Progenitor cell of endocrine pancreas (in vitro differentiated cells): ENCODE data around the gene CPT1C. TPM values are rescaled to one million over a fixed set of nuclear protein-coding genes. Genes with fewer than 3 reads are reported as not detected.

Experiments
- DNase-seq: peaks from one replicate; pipeline ENCODE4 v3.0.0; 2021; ENCODE audit warnings: low spot score; ENCODE audit not compliant: unreplicated experiment
- H3K27ac Mint-ChIP-seq: 2 replicates; pipeline ENCODE4 v1.8.0; 2021; ENCODE audit warnings: mild to moderate bottlenecking, moderate library complexity, mixed read lengths
- H3K27me3 Mint-ChIP-seq: 2 replicates; pipeline ENCODE4 v1.8.0; 2021; ENCODE audit warnings: mixed read lengths
- H3K36me3 Mint-ChIP-seq: 2 replicates; pipeline ENCODE4 v1.8.0; 2022; ENCODE audit warnings: mixed read lengths; ENCODE audit not compliant: insufficient read depth
- H3K4me1 Mint-ChIP-seq: 2 replicates; pipeline ENCODE4 v1.8.0; 2021; ENCODE audit warnings: low read depth, mixed read lengths
- H3K4me3 Mint-ChIP-seq: 2 replicates; pipeline ENCODE4 v1.8.0; 2021; ENCODE audit warnings: low read depth, mild to moderate bottlenecking, moderate library complexity, mixed read lengths
- H3K9me3 Mint-ChIP-seq: 2 replicates; pipeline ENCODE4 v1.8.0; 2021; ENCODE audit warnings: low read depth, mixed read lengths
- total RNA-seq: library from RNA; stranded (reverse); gene quantifications from 2 replicates; pipeline ENCODE4 v1.2.1, GENCODE V29; 2021
- TF ChIP-seq, protein P1 (sequence below): fragments of 200-600 bp; sonication (generic); IDR thresholded peaks from one replicate; pipeline ENCODE4 v1.5.0; 2021; ENCODE audit warnings: antibody characterized with exemption, mild to moderate bottlenecking; ENCODE audit not compliant: unreplicated experiment

Gene CPT1C
- total RNA-seq, 1 donor from 2014 or later = 49.9 TPM

DNA sequence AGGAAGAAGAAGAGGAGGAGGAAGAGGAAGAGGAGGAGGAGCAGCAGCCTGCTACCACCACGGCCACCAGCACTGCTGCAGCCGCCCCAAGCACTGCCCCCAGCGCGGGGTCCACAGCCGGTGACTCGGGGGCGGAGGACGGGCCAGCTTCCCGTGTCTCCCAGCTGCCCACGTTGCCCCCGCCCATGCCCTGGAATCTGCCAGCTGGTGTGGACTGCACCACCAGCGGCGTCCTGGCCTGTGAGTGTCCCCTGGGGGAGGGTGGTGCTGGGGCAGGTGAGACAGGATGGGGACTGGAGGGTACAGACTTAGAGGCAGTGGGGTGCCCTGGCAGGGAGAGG, 37.5 kb upstream of the CPT1C start:
- Mint-ChIP-seq H3K36me3 (peaks cover 14% of the 10 kb centered on the region), H3K4me3 (no peak overlapping the region), H3K27ac (no peak overlapping the region), H3K27me3 (no peaks in the 10 kb centered on the region), H3K4me1 (no peaks in the 10 kb centered on the region), H3K9me3 (no peaks in the 10 kb centered on the region)
- no peak for DNase-seq
- TF ChIP-seq, protein P1, sequence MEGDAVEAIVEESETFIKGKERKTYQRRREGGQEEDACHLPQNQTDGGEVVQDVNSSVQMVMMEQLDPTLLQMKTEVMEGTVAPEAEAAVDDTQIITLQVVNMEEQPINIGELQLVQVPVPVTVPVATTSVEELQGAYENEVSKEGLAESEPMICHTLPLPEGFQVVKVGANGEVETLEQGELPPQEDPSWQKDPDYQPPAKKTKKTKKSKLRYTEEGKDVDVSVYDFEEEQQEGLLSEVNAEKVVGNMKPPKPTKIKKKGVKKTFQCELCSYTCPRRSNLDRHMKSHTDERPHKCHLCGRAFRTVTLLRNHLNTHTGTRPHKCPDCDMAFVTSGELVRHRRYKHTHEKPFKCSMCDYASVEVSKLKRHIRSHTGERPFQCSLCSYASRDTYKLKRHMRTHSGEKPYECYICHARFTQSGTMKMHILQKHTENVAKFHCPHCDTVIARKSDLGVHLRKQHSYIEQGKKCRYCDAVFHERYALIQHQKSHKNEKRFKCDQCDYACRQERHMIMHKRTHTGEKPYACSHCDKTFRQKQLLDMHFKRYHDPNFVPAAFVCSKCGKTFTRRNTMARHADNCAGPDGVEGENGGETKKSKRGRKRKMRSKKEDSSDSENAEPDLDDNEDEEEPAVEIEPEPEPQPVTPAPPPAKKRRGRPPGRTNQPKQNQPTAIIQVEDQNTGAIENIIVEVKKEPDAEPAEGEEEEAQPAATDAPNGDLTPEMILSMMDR = no peak

DNA sequence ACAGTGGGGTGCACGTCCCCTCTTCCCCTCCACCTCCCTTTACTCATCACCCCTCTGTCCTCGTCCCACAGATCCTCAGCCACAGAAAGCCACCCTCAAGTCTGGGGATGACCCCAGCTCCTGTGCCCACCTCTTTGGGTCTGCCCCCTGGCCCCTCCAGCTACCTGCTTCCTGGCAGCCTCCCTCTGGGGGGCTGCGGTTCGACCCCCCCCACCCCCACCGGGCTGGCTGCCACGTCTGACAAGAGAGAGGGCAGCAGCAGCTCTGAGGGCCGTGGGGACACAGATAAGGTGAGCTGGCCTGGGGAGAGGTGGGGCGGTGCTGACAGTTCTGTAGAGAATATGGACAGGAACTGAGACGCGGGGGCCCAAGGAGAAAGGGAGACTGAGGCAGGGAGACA, 36.3 kb upstream of the CPT1C start:
- no peak overlapping the region for H3K27ac Mint-ChIP-seq
- no peak overlapping the region for H3K4me3 Mint-ChIP-seq
- no peaks in the 10 kb centered on the region for H3K9me3 Mint-ChIP-seq
- peaks cover 16% of the 10 kb centered on the region for H3K36me3 Mint-ChIP-seq
- no peak for DNase-seq
- TF ChIP-seq, protein P1 = no peak
- no peaks in the 10 kb centered on the region for H3K4me1 Mint-ChIP-seq
- no peaks in the 10 kb centered on the region for H3K27me3 Mint-ChIP-seq

DNA sequence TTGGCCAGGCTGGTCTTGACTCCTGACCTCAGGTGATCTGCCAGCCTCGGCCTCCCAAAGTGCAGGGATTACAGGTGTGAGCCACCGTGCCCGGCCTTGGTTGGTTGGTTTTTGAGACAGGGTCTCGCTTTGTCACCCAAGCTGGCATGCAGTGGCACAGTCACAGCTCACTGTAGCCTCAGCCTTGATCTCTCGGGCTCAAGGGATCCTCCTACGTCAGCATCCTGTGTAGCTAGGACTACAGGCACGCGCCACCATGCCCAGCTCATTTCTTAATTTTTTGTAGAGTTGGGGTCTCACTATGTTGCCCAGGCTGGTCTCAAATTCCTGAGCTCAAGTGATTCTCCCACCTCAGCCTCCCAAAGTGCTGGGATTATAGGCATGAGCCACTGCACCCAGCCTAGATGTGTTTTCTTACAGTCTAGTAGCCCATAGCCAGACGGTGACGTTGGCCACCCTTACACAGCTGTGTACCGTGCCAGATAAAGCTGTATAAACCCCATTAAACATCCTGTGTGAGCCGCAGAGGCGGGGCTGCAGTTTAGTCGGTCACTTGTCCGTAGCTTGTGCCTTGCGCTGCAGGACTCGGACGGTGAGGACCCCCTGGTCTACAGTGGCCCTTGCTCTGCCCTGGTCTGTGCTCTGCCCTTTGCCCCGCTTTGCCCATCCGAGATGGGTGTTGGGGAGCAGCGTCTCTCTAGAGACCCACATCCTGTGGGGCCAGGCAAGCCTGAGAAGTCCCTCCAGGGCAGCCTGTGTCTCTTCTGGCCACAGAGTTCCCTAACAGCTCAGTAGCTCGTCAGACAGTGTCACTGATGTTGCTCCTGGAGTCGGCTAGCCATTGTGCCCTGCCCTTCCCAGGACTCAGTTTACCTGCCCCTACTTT, 35.1 kb upstream of the CPT1C start:
- Mint-ChIP-seq H3K4me1 (no peaks in the 10 kb centered on the region), H3K27ac (no peak overlapping the region), H3K9me3 (no peaks in the 10 kb centered on the region), H3K27me3 (no peaks in the 10 kb centered on the region), H3K4me3 (no peak overlapping the region), H3K36me3 (peaks cover 21% of the 10 kb centered on the region)
- DNase-seq = no peak
- TF ChIP-seq, protein P1 = no peak

DNA sequence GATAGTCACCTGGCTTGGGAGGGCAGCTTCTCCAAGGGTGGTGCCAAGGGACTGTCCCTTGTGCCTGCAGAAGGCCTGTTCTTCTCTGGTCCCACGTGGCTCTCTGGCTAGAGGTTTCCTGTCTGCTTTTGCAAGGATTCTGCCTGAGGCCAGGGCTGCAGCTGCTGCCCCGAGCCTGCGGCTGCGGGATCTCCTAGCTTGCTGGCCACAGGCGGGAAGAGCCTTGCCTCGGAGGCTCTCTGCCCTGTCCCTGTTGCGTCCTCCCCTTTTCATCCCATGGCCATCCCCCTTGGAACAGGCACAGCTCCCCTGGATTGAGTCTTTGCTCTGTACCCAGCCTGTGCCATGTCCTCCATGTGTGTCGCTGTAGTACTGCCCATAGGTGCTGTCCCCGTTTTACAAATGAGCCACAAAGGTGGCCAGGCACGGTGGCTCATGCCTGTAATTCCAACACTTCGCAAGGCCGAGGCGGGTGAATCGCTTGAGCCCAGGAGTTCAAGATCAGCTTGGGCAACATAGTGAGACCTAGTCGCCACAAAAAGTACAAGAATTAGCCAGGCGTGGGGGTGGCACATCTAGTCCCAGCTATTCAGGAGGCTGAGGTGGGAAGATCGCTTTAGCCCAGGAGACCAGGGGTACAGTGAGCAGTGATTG, 34.3 kb upstream of the CPT1C start:
- Mint-ChIP-seq H3K36me3 (peaks cover 22% of the 10 kb centered on the region), H3K9me3 (no peaks in the 10 kb centered on the region), H3K4me1 (no peaks in the 10 kb centered on the region), H3K27ac (peak overlapping the region; percentile 41), H3K4me3 (no peak overlapping the region), H3K27me3 (no peaks in the 10 kb centered on the region)
- TF ChIP-seq, protein P1 = no peak
- no peak for DNase-seq

DNA sequence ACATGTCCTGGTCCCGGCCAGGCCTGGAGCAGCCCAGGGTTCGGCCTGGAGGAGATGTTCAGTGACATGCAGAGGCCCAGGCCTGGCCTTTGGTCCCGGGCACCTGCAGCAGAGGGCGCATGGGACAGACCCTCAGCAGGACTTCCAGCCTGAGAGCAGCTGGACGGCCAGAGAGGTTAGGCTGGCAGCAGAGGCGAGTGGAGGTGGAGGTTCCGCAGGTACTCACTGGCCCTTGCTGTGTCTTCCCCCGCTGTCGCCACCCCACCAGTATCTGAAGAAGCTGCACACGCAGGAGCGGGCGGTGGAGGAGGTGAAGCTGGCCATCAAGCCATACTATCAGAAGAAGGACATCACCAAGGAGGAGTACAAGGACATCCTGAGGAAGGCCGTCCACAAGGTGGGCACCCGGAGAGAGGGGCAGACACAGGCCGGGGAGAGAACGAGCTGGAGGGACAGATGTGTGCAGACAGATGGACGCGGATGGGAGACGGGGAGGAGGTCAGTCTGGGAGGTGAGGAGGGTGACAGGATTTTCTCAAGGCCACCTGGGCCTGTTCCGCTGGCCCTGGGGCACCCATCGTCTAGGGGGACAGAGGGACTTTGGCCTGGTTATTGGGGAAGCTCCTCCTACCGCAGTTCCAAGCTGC, 33.3 kb upstream of the CPT1C start:
- H3K4me1 Mint-ChIP-seq = no peaks in the 10 kb centered on the region
- no peaks in the 10 kb centered on the region for H3K9me3 Mint-ChIP-seq
- no peak for DNase-seq
- TF ChIP-seq, protein P1 = no peak
- H3K4me3 Mint-ChIP-seq = no peak overlapping the region
- H3K27me3 Mint-ChIP-seq = no peaks in the 10 kb centered on the region
- peaks cover 22% of the 10 kb centered on the region for H3K36me3 Mint-ChIP-seq
- no peak overlapping the region for H3K27ac Mint-ChIP-seq
